Sigmoid colon (tissue), 4 donors: ENCODE results near the gene SEMA5B.

ENCODE experiments used
- CTCF ChIP-seq, 4 experiments: fragments of 450-650 bp in 3 of 4; fragments of 200-600 bp in 1 of 4; IDR thresholded peaks; one replicate each; pipeline ENCODE4 v1.5.1; 2016 to 2019; ENCODE audit warnings: antibody characterized with exemption in 4 of 4, mild to moderate bottlenecking in 3 of 4, moderate library complexity in 2 of 4
- EP300 ChIP-seq, 4 donors: sonication (generic); formaldehyde crosslinking; IDR thresholded peaks; one replicate each; pipeline ENCODE4 v1.6.1; 2017; ENCODE audit warnings: antibody characterized with exemption in 4 of 4
- POLR2A ChIP-seq, 2 donors: fragments of 450-650 bp; IDR thresholded peaks; one replicate each; pipeline ENCODE4 v1.6.1; 2016; ENCODE audit warnings: antibody characterized with exemption in 2 of 2, mild to moderate bottlenecking in 2 of 2, moderate library complexity in 2 of 2
- POLR2AphosphoS5 ChIP-seq, 4 donors: sonication (generic); formaldehyde crosslinking; IDR thresholded peaks; one replicate each; pipeline ENCODE4 v1.6.1; 2017; ENCODE audit warnings: antibody characterized with exemption in 4 of 4

DNA sequence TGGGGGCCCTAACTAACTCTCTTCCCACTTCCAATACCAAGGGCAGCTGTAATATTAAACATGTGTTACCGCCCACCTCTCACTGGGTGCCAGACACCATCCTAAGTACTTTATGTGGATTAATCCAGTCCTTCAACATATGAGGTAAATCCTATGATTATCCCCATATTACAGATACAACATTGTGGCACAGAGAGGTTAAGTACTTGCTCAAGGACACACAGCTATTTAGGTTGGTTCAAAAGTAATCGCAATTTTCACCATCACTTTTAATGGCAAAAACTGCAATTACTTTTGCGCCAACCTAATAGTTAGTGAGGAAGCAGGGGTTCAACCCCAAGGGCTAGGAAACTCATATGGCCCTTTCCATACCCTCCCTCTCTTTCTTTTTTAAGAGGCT lies 100.8 kb downstream of the SEMA5B start:
- TF ChIP-seq EP300 (IDR thresholded peaks at IDR 0.05) = no peak
- no peak for TF ChIP-seq CTCF (IDR thresholded peaks at IDR 0.05)
- TF ChIP-seq POLR2AphosphoS5 (IDR thresholded peaks at IDR 0.05) = no peak
- TF ChIP-seq POLR2A (IDR thresholded peaks at IDR 0.05) = no peak
